T47D (cell line): ENCODE results near the gene SUSD4.

Experiments
- DNase-seq, 2 experiments: peaks; one replicate each; pipeline versions ENCODE4 v3.0.0 to v3.0.0-alpha.2; 2011 to 2012; ENCODE audit warnings: low read depth in 1 of 2, low spot score in 1 of 2
- JUND ChIP-seq: IDR thresholded peaks from 2 replicates; pipeline ENCODE4 v1.6.1; 2012; ENCODE audit warnings: low read depth
- in situ Hi-C: cut with HindIII; loops from 2 replicates; pipeline ENCODE4 v1.10.0; 2016; ENCODE audit warnings: low sequenced_read_pairs, low pct_unique_long_range_greater_than_20kb

The SUSD4 gene

GRCh38 chr1:223349241-223349640 is 14.7 kb downstream of the SUSD4 start:
- DNase-seq = no peak

GRCh38 chr1:223348439-223348838 is 15.5 kb downstream of the SUSD4 start:
- in situ Hi-C loops = no loop called here
- DNase-seq = peak in 1 of 2 experiments; percentile 8
- no peak for TF ChIP-seq JUND

More at GRCh38 chr1:223349241-223349640, 14.7 kb downstream of the SUSD4 start:
- no peak for TF ChIP-seq JUND
- in situ Hi-C loops = no loop called here

- DNase-seq = no peak
- no peak for TF ChIP-seq JUND
- in situ Hi-C loops = no loop called here
These were observed 16.4 kb downstream of the SUSD4 start for GRCh38 chr1:223347583-223347982.

- DNase-seq = no peak
- in situ Hi-C loops = no loop called here
- TF ChIP-seq JUND = no peak
These were observed 17.7 kb downstream of the SUSD4 start for GRCh38 chr1:223346311-223346710.

DNA sequence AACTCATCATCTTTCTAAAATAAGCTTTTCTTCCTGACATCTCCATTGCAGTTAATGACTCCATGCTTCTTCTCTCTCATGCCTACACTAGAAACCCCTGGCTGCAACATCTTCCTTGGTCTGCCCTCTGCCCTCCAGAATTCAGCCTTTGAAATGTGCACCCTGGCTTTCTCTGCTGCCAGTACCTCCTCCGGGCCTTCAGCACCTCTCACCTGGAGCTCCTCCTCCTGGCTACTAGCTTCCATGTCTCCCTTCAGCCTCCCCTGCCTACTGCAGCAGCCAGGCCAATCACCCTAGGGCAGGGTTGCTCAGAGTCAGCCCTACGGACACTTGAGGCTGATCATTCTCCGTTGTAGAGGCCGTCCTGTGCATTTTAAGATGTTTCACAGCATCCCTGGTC is 18.3 kb downstream of the SUSD4 start:
- TF ChIP-seq JUND = no peak
- peak in 1 of 2 experiments; percentile 48 for DNase-seq
- in situ Hi-C loops = no loop called here

GRCh38 chr1:223344491-223344890 is 19.5 kb downstream of the SUSD4 start:
- in situ Hi-C loops = no loop called here
- no peak for TF ChIP-seq JUND

DNA sequence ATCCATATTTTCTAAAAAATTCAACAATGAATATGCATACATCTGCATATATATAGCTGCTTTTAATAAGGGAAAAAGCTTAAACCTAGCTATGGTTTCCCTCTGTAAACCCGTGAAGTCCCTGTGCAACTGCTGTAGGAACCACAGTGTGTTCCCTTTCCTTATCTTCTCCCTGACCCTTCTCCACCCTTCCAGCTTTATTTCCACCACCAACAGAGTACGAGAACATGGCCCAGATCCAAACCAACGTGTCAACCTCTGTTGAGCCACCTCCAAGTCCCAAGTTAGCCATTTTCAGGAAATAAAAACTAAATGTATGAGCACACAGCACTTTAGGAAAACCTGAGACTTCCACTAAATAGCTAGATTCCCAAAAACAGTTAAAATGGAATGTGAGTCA is 20.3 kb downstream of the SUSD4 start:
- no peak for TF ChIP-seq JUND
- DNase-seq = no peak
- in situ Hi-C loops = no loop called here

More at GRCh38 chr1:223344491-223344890, 19.5 kb downstream of the SUSD4 start:
- DNase-seq = no peak

- TF ChIP-seq JUND = no peak
- DNase-seq = no peak
- in situ Hi-C loops = no loop called here
These were observed 22.9 kb downstream of the SUSD4 start for GRCh38 chr1:223341121-223341520.

DNA sequence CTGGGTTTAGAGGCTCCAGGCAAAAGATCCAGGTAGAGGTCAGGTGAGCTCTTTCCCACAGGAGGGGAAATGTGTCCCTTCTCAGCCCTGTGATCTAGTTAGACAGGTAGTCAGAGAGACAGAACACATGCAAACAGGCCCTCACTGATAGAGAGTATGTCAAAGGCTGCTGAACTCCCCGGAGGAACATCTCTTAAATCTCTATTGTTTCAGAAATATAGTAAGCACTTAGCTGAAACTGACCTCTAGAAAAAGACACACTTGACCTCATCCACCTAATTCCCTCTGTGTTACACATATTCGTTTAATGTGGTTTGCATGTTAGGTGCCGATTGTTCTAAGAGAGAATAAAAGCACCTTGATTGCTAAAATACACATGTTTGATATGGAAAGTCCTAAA is 23.3 kb downstream of the SUSD4 start:
- TF ChIP-seq JUND = no peak
- DNase-seq = no peak
- in situ Hi-C loops = no loop called here

GRCh38 chr1:223339861-223340260 is 24.1 kb downstream of the SUSD4 start:
- TF ChIP-seq JUND = no peak
- in situ Hi-C loops = no loop called here
- no peak for DNase-seq

GRCh38 chr1:223338811-223339746 is 24.9 kb downstream of the SUSD4 start:
- no peak for DNase-seq
- in situ Hi-C loops = no loop called here
- TF ChIP-seq JUND = no peak

GRCh38 chr1:223337174-223337869 is 26.7 kb downstream of the SUSD4 start:
- in situ Hi-C loops = no loop called here
- TF ChIP-seq JUND = no peak

DNA sequence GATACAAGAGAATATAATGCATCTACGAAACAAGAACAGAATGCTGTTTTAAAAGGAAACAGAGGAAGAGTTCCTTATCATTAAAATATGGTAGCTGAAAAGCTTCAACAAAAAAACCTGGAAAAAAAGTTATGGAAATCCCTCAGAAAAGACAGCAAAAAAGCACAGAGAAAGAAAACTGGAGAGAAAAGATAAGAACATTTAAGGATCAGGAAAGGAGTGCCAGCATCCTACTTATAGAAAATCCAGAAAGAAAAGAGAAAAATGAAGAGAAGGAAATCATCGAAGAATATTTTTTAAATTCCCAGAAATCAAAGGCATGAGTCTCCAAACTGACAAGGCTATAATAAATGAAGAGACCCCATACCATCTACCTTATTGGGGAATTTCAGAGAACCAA is 29.8 kb downstream of the SUSD4 start:
- in situ Hi-C loops = no loop called here

More at GRCh38 chr1:223337174-223337869, 26.7 kb downstream of the SUSD4 start:
- DNase-seq = no peak

More for the DNA sequence above, 29.8 kb downstream of the SUSD4 start:
- TF ChIP-seq JUND = no peak
- DNase-seq = no peak
